Fibroblast of skin of left biceps (primary cell): ENCODE results near the gene MGAT1.

Experiments used
- DNase-seq, 2 experiments: peaks; one replicate each; pipeline ENCODE4 v3.0.0-alpha.2; 2013; ENCODE audit warnings: low read depth in 2 of 2

The MGAT1 gene

GRCh38 chr5:180824630-180825476, 22.2 kb upstream of the MGAT1 start:
- DNase-seq: no peak

- no peak for DNase-seq
Observed at GRCh38 chr5:180823940-180824629, 21.5 kb upstream of the MGAT1 start.

GRCh38 chr5:180823346-180823745, 20.7 kb upstream of the MGAT1 start:
- DNase-seq: no peak

- no peak for DNase-seq
Observed at GRCh38 chr5:180821538-180821937, 18.9 kb upstream of the MGAT1 start.

GRCh38 chr5:180820788-180821321, 18.2 kb upstream of the MGAT1 start:
- DNase-seq: no peak

- no peak for DNase-seq
Observed at GRCh38 chr5:180818677-180819341, 16.2 kb upstream of the MGAT1 start.

GRCh38 chr5:180817893-180818674, 15.5 kb upstream of the MGAT1 start:
- DNase-seq: no peak

GRCh38 chr5:180816608-180817534, 14.3 kb upstream of the MGAT1 start:
- no peak for DNase-seq

GRCh38 chr5:180815293-180815917, 12.8 kb upstream of the MGAT1 start:
- DNase-seq: no peak

GRCh38 chr5:180813420-180813819, 10.8 kb upstream of the MGAT1 start:
- DNase-seq: no peak

- no peak for DNase-seq
Observed at GRCh38 chr5:180811623-180812124, 9.1 kb upstream of the MGAT1 start.

- DNase-seq: no peak
Observed at GRCh38 chr5:180810959-180811622, 8.5 kb upstream of the MGAT1 start.

- peak; percentile 82 to 85 for DNase-seq
Observed at GRCh38 chr5:180810210-180810958, 7.8 kb upstream of the MGAT1 start.

- peak; percentile 70 to 73 for DNase-seq
Observed at GRCh38 chr5:180809403-180810209, 7.0 kb upstream of the MGAT1 start.

GRCh38 chr5:180808461-180809000, 5.9 kb upstream of the MGAT1 start:
- no peak for DNase-seq

GRCh38 chr5:180807654-180808414, 5.2 kb upstream of the MGAT1 start:
- no peak for DNase-seq

- no peak for DNase-seq
Observed at GRCh38 chr5:180807046-180807445, 4.4 kb upstream of the MGAT1 start.
